GM12873 (cell line): ENCODE results near the gene CCDC15.

Experiments
- TF ChIP-seq, protein P1 (sequence below): IDR thresholded peaks from 2 replicates; pipeline ENCODE4 v1.5.1; 2012; ENCODE audit warnings: low read depth, mild to moderate bottlenecking, moderate library complexity, low read length, control low read depth; ENCODE audit not compliant: insufficient read depth; ENCODE audit errors: missing control alignments

CCDC15 gene

DNA sequence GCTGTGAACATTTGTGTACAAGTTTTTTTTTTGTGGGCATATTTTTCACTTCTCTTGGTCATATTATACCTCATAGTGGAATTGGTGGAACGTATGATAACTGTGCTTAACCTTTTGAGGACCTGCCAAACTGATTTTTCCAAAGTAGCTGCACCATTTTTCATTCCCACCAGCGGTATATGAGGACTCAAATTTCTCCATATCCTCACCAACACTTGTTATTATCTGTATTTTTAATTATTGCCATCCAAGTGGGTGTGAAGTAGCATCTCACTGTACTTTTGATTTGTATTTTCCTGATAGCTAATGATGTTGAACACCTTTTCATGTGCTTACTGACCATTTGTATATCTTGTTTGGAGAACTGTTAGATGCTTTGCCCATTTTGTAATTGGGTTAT lies 47.8 kb downstream of the CCDC15 start:
- TF ChIP-seq, protein P1, sequence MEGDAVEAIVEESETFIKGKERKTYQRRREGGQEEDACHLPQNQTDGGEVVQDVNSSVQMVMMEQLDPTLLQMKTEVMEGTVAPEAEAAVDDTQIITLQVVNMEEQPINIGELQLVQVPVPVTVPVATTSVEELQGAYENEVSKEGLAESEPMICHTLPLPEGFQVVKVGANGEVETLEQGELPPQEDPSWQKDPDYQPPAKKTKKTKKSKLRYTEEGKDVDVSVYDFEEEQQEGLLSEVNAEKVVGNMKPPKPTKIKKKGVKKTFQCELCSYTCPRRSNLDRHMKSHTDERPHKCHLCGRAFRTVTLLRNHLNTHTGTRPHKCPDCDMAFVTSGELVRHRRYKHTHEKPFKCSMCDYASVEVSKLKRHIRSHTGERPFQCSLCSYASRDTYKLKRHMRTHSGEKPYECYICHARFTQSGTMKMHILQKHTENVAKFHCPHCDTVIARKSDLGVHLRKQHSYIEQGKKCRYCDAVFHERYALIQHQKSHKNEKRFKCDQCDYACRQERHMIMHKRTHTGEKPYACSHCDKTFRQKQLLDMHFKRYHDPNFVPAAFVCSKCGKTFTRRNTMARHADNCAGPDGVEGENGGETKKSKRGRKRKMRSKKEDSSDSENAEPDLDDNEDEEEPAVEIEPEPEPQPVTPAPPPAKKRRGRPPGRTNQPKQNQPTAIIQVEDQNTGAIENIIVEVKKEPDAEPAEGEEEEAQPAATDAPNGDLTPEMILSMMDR, result no peak

DNA sequence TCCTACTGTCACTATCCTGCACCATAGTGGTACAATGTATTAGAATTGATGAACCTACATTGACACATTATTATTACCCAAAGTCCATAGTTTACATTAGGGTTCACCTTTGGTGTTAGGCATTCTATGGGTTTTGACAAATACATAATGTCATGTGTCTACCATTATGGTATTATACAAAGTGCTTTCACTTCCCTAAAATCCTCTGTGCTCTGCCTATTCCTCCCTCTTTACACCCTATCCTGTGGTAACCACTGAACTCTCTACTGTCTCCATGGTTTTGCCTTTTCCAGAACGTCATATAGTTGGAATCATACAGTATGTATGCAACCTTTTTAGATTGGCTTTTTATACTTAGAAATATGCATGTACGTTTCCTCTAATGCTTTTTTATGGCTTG lies 51.5 kb downstream of the CCDC15 start:
- TF ChIP-seq, protein P1, result no peak

DNA sequence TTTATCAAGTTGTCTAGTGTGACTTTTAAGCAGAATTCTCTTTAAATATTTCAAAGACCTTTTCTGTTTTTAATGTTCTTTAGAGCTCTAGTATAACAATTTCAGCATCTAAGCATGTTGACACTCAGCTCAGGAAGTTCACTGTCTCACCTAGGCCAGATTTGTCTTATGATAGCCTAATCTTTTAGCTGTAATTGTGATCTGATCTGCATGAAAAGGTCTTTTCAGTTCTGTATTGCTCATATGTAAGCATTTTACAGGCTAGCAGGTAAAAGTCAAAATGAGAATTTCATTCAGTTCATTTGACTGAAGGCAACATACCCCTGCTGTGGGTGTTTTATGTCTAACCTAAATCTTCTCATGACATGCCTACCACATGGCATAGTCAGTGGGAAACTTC lies 62.4 kb downstream of the CCDC15 start:
- TF ChIP-seq, protein P1, result no peak

DNA sequence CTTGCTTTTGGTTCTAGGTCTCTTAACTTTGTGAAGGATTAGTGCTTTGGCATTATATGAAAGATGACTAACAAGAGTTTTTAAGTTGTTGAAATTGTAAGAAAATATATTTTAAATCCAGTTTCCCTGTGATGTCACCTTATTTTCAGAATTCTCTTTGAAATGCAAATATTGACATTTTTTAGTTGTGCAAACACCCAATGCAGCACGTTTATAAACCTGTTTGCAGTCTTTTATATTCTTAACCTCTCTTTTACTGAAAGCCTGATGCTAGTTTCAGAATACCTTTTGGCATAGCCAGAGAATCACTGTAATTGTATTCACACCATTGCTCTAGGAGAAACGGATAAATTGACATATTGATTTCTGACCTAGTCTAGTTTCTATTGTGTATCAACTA lies 66.3 kb downstream of the CCDC15 start:
- TF ChIP-seq, protein P1, result no peak

DNA sequence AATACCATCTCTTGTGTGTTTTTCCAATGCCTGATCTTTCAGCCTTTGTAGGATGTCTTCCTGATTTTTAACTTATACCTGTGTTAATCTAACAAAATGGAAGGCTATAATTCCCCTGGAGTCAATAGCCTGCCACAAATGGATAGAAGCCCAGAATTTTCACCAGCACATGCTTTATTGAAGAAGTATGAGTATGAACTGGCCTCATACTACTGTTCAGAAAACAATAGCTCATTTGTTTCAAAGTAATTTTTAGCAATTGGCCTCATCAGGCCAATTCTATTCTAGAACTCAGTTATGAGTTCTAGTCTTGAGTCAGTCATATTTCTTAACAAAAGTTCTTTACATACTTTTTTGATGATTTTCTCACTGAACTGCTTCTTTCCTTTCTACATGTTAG lies 68.5 kb downstream of the CCDC15 start:
- TF ChIP-seq, protein P1, result no peak

DNA sequence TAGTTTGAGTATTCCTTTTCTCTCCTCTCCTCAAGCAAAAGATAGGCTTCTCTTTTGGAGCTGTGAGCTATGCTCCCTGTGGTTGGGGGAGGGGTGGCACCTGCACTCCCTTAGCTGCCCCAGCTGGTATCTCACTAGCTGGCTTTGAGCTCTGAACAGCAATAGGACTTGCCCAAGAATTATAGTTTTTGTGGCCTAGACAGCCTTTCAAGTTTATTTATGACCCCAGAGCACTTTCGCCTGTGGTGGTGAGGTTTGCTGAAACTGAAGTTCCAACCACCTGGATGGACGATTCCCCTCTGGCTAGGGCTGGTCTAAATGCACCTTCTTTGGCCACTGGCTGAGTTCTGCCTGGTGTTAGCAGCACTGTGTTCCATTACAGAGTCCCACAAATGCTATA lies 72.0 kb downstream of the CCDC15 start:
- TF ChIP-seq, protein P1, result no peak

DNA sequence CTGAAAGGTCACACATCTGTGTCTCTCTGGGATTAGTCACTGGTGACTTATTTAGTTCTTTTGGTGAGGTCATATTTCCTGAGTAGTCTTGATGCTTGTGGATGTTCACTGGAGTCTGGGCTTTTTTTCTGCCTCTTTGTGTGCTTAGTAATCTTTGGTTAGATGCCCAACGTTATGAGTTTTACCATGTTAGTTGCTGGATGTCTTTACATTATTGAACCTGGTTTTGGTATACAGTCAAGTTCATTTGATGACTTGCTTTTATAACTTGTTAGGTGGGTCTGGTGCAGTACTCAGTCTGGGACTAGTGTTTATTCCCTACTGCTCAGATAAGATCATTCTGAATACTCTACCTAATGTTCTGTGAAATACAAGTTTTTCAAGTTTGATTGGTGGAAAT lies 82.9 kb downstream of the CCDC15 start:
- TF ChIP-seq, protein P1, result no peak

DNA sequence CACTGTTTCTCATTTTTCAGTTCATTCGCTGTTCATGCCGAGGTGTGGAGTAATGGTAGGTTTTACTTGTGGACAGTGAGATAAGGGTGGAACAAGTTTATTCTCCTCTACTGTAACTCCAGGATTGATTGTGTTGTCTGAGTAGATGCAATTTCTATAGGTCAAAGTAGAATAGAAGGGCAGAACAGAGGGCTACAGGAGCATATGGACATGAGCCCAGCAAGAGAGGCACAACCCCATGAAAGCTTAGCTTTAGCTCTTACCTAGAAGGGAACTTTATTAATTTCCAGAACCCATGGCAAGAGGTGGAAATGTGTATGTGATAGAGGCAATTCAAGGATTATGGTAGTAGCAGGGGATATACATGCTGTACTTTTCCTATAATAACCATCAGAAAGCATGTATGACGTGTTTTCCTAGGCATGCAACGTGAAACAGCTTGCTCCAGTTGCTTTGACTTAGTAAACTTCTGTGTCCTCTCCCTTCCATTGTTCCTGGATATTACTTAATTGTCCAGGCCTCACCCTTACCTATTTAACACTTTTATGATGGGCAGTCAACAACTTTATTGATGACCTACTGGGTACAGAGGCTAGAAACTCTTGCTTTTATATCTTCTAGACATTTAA lies 95.3 kb downstream of the CCDC15 start:
- TF ChIP-seq, protein P1, result no peak
